Stimulated activated CD8-positive, alpha-beta memory T cell treated with anti-CD3 and anti-CD28 coated beads, Interleukin-4, amount 100 ng/mL, for 24 hours (primary cell): Measurements from ENCODE around the gene CRYBG3.
"Not testable (repeated sequence)": the region's sequence is repeated elsewhere in the genome, so short reads cannot be mapped to it uniquely, and the experiment has no call there.

Experiments used
- DNase-seq: peaks from one replicate; pipeline ENCODE4 v3.0.0-alpha.2; 2020; ENCODE audit warnings: low read depth

Gene CRYBG3

DNA sequence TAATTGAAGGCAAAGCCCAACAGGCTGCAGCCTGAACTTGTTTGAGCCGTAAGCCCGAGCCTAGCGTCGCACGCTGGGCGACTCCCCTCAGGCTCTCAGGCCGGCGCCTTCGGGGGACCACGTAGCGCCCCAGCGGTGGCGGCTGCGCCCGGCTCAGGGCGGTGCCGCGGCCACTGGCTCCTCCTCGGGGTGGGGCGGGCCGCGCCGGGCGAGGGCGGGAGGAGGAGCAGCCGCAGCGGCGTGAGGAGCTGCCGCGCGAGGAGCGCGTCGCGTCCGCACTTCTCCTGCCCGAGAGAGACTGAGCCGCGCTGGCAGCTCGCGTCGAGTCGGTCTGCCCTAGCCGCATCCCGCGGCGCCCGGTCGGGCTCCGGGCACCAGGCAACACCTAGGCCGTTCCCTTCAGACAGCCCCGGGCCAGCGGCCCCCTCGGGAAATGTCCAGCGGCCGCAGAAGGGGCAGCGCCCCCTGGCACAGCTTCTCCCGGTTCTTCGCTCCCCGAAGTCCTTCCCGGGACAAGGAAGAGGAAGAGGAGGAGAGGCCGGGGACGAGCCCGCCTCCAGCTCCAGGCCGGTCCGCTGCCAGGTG, at the start of gene CRYBG3:
Gene CRYBG3, plus strand, starts transcription at position 238 of the 585 bp plus-strand sequence. Its CDS starts 196 bp downstream, at position 434.
- peak; percentile 71 for DNase-seq

DNA sequence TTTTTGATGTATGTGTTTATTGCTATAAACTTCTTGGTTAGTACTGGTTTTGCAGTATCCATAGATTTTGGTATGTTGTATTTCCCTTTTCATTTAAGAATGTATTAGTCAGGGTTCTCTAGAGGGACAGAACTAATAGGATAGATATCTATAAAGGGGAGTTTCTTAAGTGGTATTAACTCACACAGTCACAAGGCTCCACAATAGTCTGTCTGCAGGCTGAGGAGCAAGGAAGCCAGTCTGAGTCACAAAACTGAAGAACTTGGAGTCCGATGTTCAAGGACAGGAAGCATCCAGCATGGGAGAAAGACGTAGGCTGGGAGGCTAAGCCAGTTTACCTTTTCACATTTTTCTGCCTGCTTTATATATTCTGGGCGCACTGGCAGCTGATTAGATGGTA, 48.9 kb upstream of the CRYBG3 start:
- no peak for DNase-seq

DNA sequence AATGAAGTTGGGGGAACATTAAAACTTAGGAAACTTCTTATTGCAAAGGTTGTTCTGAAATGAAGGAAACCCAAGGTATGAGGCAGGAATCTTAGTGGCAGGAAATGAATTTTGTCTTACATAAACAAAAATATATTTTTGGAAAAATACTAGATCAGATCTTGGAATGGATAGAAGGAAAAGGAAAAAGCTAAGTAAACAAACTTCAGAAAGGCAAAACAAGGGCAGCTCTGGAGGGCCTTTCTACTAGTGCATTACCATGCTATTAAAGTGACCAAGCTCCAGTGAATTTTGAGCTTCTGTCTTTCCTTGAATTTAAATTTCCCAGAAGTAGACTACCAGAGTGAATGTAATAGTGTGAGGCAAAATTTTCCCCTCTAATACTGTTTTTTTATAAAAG, 43.7 kb upstream of the CRYBG3 start:
- no peak for DNase-seq

DNA sequence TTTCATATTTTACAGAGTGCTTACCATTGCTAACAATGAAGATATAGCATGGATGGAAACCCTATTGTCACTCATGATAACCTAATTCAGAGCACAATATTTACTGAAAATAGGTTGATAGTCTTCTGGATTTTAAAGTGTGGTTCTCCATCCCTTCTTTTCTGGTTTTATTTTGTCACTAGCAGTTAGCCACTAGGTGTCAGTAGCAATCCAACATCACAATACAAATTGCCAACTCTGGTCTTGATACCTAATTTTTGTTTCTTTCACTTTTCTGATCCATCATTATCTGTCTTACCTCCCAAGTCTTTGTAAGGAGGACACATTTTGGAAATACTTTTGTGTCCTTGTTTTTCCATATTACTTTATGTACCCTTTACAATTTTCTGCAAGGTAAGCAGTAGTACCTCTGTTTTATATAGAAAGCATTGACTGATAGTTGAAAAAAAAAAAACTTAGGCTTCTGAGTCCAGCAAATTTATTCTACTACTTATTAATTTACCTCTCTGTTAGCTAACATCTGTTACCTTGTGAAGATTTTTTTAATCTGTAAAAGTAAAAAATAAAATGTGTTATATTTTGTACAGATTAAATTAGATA, 28.3 kb upstream of the CRYBG3 start:
- no peak for DNase-seq

DNA sequence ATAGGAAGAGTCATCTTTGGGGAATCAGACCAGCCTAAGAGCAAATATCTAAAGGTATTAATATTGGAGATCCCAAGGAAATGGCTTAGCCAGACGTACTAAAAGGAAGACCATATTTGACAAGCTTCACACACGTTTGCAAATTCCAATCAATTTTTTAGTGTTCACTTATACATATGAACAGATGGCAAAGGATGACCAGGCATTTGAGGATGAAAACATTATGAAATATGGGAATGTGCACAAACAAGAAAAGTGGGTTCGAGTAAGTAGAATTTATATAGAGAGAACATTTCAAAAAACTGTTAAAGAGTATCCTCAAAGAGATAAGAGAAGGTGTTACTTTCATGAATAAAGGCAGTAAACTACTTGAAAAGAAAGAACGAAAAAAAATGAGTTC, 25.9 kb upstream of the CRYBG3 start:
- DNase-seq = no peak

DNA sequence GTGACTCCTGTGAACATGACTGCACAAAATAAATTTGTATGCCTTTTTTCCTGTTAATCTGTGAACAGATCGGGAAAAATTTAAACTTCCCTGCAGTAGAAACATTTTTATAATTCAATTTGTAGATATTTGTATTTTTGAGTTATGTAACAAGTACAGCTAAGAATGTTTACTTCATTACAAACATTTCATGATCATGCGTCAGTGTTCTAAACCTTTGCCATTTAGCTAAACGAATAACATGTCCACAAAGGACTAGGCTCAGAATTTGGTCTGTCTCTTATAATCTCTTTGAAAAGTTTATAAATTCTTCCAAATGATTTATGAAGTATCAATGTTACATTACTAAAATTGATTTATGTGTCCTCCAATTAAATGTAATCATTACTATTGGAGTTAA, 17.3 kb upstream of the CRYBG3 start:
- no peak for DNase-seq

DNA sequence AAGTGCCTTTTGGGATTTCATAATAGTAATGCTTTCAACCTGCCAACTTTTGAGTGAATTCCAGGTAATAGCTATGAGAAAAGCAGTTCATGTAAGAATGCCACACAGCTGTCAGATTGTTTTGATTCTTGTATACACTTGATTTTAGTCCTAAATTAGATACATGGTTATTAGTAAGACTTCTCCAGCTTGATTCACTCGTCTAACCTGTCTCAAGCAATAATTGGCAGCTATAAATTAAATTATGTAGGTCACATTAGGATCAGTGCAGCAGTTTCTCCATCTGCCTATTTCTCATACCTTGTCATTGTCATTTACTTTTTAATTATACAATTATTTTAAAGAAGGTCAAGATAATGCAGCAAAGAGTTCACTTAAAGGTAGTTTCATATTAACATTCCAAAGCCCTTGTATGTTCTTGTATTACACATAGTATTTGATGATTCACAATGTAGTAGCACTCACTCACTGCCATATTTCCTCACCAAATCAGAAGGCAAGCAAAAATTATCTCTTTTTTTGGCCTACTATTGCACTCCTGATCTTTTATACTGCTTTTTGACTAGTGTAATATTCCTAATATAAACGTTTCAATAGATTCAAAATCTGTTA, 10.9 kb upstream of the CRYBG3 start:
- no peak for DNase-seq

DNA sequence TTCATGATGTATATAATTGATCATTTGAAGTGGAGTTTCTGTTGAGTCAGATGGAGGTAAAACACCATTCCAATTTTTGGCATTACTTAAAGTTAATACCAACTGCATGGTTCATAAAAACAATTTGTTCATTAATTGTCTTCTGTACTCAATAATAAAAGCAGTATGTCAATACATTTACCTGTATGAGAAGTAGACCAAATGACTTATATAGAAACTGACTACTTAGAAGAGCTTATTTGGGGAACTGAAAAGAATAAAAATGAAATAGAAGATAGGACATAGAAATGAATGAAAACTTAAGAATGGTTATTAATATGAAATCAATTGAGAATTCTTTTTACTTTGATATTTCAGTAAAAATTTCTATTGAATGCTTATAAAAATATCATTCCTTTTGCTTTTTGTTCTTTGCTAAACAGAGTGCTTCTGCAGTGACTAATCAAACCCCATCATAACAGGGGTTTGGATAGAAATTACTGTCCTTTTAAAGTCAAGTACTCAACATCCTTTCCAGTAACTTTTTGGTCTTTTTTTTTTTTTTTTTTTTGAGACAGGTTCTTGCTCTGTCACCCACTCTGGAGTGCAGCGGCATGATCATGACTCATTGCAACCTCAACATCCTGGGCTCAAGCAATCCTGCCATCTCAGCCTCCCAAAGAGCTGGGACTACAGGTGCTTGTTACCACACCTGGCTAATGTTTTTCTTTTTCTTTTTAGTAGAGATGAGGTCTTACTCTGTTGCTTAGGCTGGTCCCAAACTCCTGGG, 6.5 kb upstream of the CRYBG3 start:
- no peak for DNase-seq

DNA sequence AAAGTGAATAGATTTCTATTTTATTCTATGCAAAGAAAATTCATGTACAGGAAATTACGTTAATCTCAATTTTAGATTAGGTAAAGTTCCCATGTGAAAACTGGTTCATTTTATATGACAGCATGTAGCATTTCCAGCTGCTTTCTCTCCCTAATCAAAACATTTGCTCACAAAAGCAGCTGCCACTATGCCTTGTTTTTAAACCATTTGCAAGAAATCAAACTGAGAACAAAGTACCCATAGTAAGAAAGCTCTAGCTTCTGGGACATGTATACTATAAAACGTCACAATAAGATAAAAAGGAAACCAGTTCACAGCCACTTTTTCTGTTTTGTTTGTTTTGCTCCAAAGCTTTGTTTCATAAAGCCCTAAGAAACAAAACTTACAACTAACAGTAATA, 5.0 kb upstream of the CRYBG3 start:
- DNase-seq = no peak

DNA sequence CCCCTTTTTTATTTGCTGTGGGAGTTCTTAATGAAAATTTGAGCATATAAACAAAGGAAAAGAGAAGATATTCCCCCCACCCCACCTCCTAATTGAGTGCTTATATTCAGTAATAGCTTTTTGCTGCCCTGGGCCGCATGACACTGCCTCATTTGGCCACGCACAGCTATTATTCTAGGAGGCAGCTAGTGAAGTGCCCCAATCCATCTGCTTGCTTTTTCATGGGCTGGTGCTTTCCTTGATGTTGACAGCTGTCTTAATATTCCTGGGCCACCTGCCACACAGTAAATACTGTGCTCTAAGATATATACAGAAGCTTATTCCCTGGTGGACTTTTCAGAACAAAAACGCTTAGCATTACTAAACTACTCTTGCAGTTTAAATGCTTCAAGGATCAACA, 3.8 kb upstream of the CRYBG3 start:
- no peak for DNase-seq

DNA sequence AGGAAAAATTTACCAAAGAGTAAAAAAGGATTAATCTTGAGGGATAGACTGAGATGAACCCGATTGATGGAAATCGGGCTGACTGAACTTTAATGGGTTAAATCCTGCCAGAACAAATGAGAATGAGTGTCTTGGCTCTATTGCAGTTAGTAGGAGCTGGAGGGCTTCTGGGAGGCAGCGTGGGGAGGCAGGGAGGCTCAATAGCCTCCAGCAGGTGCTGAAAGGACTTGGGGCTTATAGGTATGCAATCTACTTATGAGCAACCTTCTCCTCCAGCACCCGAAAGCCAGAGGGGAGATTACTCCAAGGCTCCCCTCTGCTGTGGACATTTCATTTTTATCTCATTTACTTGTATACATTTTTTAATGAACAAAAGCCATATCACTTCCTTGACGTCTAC, 1.0 kb upstream of the CRYBG3 start:
- no peak for DNase-seq

DNA sequence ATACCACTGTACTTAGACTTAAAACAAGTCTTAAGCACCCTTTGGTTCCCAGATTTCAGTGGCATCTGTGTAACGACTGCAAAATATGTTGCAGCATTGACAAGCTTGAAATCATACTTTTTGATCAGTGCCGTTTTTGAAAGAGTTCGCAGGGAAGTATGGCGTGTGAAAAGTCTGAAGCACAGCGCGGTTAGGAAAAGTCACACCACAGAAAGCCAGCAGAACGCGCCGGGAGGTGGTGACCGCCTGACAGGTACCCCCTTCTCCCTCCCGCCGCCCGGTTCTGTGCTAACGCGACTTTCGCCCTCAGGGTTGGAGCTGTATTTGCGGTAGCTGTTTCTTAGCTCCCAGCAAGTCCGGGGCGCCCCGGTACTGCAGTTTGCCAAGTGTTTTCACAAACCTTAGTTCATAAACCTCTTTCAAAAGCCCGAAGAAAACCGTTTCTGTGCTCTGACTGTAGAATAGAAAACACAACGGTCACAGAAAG, 481 bp upstream of the CRYBG3 start:
- peak; percentile 29 for DNase-seq

DNA sequence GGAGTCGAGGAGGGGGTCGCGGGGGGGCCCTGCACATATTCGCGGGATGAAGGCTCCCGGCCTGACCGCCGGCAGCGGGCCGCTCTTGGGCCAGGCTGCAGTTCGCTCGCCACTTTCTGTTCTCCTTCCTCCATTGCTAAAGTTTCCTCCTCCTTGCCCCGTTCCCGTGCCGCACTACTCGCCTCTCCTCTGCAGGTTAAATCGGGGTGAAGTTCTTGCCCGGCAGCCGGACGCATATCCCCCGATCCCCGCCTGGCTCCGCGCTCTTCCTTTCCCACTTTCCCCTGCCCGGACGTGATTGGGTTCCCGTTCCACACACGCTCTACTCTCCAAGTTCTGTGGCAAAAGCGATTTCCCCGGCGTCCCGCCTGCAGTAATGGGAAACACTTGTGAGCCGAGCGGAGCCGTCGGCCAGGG, 556 bp downstream of the CRYBG3 start:
- DNase-seq = no peak

DNA sequence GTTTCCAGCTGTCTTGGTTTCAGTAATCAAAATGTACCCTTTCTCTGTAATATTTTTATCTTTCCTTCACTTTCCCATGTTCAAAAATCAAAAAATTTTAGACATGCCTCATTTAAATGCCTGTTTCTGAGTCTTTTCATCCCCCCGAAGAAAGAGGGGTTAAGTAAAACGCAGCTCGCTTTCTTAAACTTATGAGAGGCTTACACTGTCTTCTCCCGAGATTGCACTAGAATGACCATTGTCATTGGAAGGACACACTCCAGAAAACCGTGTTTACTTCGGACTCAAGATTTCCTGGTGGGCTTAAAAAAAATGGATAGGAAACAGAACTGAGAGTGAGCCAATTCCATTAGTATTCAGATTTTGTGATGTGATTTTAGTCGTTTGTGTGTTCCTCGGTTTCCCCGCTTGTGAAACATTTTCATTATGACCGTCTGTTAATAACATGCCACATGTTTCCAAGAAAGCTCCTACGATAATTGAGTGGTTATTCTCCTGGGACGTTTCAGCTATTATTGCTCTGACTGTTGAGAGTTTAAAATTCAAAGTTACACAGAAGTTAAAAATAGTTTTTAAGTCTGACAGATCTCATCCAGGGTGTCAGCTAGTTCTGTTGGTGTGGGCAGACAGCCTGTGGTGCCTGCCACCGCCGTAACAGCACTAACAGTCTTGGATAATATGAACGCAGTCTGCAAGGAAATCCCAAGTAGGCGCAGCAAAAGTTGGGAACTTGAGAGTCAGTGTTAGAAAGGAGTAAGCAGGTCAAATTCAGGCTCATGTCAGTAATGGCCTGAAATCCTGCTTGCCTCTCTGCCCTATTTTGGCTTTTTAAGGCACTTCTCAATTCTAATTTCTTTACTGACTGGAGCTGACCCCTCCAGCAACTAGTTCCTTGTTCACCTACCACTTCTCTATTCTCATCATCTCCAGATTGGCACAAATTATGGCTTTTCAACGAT, 1.5 kb downstream of the CRYBG3 start:
- no peak for DNase-seq

DNA sequence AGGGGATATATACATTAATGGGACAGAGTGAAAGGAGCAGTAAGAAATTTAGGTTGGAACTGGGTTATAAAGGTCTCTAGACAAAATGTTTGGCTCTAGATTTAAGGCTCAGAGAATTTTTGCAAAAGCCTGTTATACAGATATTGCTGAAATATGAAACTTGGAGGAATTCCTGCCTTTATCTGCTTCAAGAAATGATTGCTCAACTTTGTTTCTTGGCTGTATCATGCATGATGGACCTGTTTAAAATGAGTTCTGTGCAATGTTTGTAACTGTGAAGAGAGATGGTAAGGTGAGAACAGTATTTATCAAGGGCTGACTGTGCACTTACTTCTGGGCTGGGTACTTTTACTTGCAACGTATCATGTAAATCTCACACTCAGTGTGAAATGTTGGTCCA, 3.3 kb downstream of the CRYBG3 start:
- no peak for DNase-seq

DNA sequence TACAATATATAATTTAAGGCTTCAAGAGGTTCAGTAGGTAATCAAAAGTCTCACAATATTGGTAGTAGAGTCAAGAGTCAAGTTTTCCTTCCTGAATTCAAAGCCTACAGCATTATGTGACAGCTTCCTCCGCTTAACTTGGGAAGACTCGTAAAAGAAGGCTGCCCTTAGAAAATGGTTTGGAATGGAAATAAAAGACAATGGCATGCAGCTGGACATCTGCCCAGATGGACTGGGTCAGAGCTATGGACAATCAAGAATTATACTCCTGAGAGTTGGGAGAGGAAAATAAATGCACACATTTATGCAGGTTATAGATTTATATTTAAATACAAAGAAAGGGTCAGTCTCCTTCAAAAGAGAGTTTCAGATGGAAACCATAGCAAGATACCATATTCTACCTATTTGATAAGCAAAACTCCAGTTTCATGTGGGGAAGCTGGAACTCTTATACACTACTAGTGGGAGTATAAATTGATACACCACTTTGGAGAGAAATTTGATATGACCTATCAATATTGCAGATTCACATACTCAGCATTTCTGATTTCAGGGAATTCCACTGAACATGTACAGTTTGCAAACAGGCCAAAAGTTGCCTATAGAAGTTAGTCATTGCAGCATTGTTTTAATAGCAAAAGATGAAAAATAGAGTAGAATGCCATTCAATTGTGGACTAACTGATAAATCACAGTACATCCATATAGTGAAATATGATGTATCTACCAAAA, 6.1 kb downstream of the CRYBG3 start:
- DNase-seq = no peak

DNA sequence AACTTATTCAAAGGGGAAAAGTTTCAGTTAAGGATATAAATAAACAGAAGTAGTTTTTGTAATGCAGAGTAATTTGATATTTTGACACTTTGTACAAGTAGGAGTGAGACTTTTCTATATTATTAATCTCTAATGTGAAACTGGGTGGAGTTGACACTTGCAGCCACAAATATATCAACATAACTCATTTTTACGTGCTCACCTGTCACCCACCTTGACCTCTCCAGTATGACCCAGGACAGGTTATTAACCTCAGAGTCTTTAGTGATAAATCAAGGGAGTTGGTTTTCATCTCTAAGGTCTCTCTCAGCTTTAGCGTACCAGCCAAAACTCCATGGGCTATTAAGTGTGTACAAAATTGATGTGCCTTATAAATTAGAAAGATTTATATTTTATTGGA, 7.4 kb downstream of the CRYBG3 start:
- DNase-seq = no peak

DNA sequence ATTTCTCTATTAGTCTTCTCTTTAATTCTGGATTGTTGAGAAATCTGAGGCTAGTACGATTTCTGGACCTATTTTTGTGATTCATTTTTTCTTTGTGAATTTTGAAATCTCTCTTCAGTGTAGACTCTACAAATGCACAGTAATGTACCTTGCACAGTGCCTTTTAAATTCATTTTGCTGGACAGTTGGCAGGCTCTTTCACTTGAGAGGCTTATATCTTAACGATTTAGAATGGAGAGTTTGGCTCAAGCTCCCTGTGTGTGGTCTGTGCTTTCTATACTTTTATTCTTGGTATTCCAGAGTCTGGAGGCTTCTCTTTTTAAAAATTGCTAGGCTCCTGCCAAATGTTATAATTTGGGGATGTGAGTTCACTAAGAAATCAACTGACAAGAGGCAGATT, 8.8 kb downstream of the CRYBG3 start:
- no peak for DNase-seq

DNA sequence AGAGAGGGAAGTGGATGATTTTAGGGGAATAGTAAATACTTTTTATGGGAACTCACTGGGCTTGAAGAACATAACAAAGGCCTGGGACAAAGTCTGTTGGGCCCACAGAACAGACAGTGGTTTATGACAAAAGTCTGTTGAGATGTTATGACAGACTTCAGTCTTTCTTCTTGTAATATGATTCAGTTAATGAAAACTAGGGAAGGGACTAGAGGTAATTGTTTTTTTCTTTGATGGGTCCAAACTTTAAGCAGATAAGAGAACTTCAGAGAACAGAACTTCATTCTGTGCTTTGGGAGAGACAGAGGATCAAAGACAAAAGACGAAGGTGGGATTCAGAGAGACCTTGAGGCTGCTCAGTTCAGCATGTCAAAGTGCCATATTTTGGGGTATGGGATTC, 9.3 kb downstream of the CRYBG3 start:
- DNase-seq = no peak

DNA sequence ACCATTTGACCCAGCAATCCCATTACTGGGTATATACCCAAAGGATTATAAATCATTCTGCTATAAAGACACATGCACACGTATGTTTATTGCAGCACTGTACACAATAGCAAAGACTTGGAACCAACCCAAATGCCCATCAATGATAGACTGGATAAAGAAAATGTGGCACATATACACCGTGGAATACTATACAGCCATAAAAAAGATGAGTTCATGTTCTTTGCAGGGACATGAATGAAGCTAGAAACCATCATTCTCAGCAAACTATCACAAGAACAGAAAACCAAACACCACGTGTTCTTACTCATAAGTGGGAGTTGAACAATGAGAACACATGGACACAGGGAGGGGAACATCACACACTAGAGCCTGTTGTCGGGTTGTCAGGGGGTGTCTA, 11.4 kb downstream of the CRYBG3 start:
- DNase-seq = not testable (repeated sequence)

DNA sequence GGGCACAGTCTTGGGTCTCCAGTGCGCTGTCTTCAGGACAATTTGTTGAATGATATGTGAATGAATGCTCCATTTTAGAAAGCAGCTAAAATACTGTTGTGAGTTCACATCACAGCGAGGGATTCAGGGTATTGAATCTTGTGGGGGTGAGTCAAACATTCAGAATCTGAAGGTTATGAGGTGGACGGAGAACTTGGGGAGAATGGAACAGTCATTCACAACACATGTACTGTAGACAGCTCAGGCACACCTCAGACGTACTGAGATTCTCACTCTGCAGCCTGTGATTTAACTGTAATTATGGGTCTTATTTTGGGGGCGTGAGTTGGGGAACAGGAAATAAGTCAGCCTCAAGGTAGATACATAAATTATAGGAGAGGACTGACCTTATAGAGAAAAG, 13.9 kb downstream of the CRYBG3 start:
- no peak for DNase-seq
